ENCODE data around the gene C1orf87. TPM values are rescaled to one million over a fixed set of nuclear protein-coding genes. Genes with fewer than 3 reads are reported as not detected.

Gene C1orf87
- total RNA-seq, 4 donors from 2014 or later, result not detected

GRCh38 chr1:59945790-59946189 is 127.8 kb downstream of the C1orf87 start:
- DNase-seq (ENCODE audit: low spot score in 2 of 2), result no peak
- 48 to 68% methylated on average over 1 of the region's 1 CpG for WGBS, 2 donors
- Histone ChIP-seq H3K27ac (no peak overlapping the region), H3K4me3 (no peak overlapping the region), H3K36me3 (no peaks in the 10 kb centered on the region), H3K27me3 (no peaks in the 10 kb centered on the region), H3K9me3 (no peaks in the 10 kb centered on the region), H3K4me1 (peaks cover 0 to 5% (median 2%) of the 10 kb centered on the region in 4 donors)
- no peak for TF ChIP-seq CTCF (IDR thresholded peaks at IDR 0.05)
- no peak for TF ChIP-seq POLR2A (IDR thresholded peaks at IDR 0.05)
- TF ChIP-seq EP300 (IDR thresholded peaks at IDR 0.05), result no peak

Small RNAs within 50 kb of the gene (small RNA-seq; reads per million reads assigned to genes)
- gene RN7SL475P, result not detected

Other genes with a start within 250 kb of the C1orf87 start
- 10 to 100 TPM; 10.8 to 17.8 (median 13.5) TPM for gene CYP2J2, start 147.0 kb downstream of the C1orf87 start, total RNA-seq

All from tibial nerve (tissue), 4 donors.